CD14-positive monocyte (primary cell): ENCODE results near the gene MAP3K1. TPM values are rescaled to one million over a fixed set of nuclear protein-coding genes. Genes with fewer than 3 reads are reported as not detected.

Source experiments
- DNase-seq, 3 donors: peaks; one replicate each; pipeline ENCODE4 v3.0.0-alpha.2; 2011 to 2022
- H2AFZ ChIP-seq: 2 replicates; pipeline ENCODE4 v1.6.0; 2012; ENCODE audit warnings: mild to moderate bottlenecking, low read depth, low read length, inconsistent platforms; ENCODE audit not compliant: insufficient read depth, poor library complexity, severe bottlenecking
- H3K27ac ChIP-seq, 2 donors: 1 replicate in 1 of 2; 2 replicates in 1 of 2; pipeline ENCODE4 v1.5.1; 2012 to 2013; ENCODE audit warnings: low read length in 2 of 2, control low read depth in 1 of 2, inconsistent platforms in 1 of 2, low read depth in 1 of 2, mild to moderate bottlenecking in 1 of 2
- H3K27me3 ChIP-seq, 2 donors: one replicate each; pipeline versions ENCODE4 v1.6.0 to v1.6.1; 2011 to 2013; ENCODE audit warnings: low read length in 2 of 2; ENCODE audit not compliant: control insufficient read depth in 2 of 2, insufficient read depth in 2 of 2
- H3K36me3 ChIP-seq, 2 donors: replicated peaks in 1 of 2; 1 replicate in 1 of 2; 2 replicates in 1 of 2; pipeline versions ENCODE4 v1.5.1 to v1.6.1; 2012 to 2013; ENCODE audit warnings: low read length in 2 of 2, control low read depth in 1 of 2, inconsistent platforms in 1 of 2, mild to moderate bottlenecking in 1 of 2; ENCODE audit not compliant: insufficient read depth in 2 of 2, control insufficient read depth in 1 of 2
- H3K4me1 ChIP-seq, 2 donors: 1 replicate in 1 of 2; 2 replicates in 1 of 2; pipeline versions ENCODE4 v1.5.1 to v1.6.1; 2012 to 2013; ENCODE audit warnings: low read length in 2 of 2, control low read depth in 1 of 2, inconsistent platforms in 1 of 2, mild to moderate bottlenecking in 1 of 2, moderate library complexity in 1 of 2; ENCODE audit not compliant: insufficient read depth in 2 of 2, control insufficient read depth in 1 of 2
- H3K4me2 ChIP-seq: replicated peaks from 2 replicates; pipeline ENCODE3; 2012; ENCODE audit warnings: low read length, moderate library complexity, mild to moderate bottlenecking; ENCODE audit not compliant: poor library complexity, severe bottlenecking; ENCODE audit errors: extremely low read depth
- H3K4me3 ChIP-seq, 3 experiments: fragments of 200-600 bp in 1 of 3; sonication (generic) in 1 of 3; replicated peaks in 1 of 3; 1 replicate in 2 of 3; 2 replicates in 1 of 3; pipeline ENCODE4 v1.5.1; 2011 to 2013; ENCODE audit warnings: low read length in 3 of 3, mild to moderate bottlenecking in 3 of 3, control low read depth in 2 of 3, low read depth in 2 of 3, inconsistent platforms in 1 of 3, moderate library complexity in 1 of 3
- H3K79me2 ChIP-seq: 2 replicates; pipeline ENCODE4 v1.6.0; 2012; ENCODE audit warnings: mild to moderate bottlenecking, control low read depth, inconsistent platforms, low read length, moderate library complexity; ENCODE audit not compliant: insufficient read depth
- H3K9ac ChIP-seq: 2 replicates; pipeline ENCODE4 v1.6.0; 2017; ENCODE audit warnings: low read length, mild to moderate bottlenecking; ENCODE audit not compliant: insufficient read depth, poor library complexity, severe bottlenecking
- H3K9me3 ChIP-seq, 2 donors: replicated peaks in 1 of 2; 1 replicate in 1 of 2; 2 replicates in 1 of 2; pipeline versions ENCODE4 v1.5.1 to v1.6.1; 2012 to 2013; ENCODE audit warnings: low read length in 2 of 2, control low read depth in 1 of 2; ENCODE audit not compliant: control insufficient read depth in 1 of 2, insufficient read depth in 1 of 2
- H4K20me1 ChIP-seq: 2 replicates; pipeline ENCODE4 v1.6.0; 2012; ENCODE audit warnings: mild to moderate bottlenecking, low read length, control low read depth, moderate library complexity; ENCODE audit not compliant: insufficient read depth
- H3K27ac Mint-ChIP-seq, 7 donors: one replicate each; pipeline ENCODE4 v1.8.0; 2020; ENCODE audit warnings: mild to moderate bottlenecking in 7 of 7, mixed read lengths in 7 of 7, moderate library complexity in 6 of 7, inconsistent platforms in 2 of 7
- H3K27me3 Mint-ChIP-seq, 3 donors: one replicate each; pipeline ENCODE4 v1.8.0; 2021 to 2022; ENCODE audit warnings: low read depth in 3 of 3, mild to moderate bottlenecking in 3 of 3, mixed read lengths in 3 of 3, moderate library complexity in 3 of 3, inconsistent platforms in 1 of 3
- H3K36me3 Mint-ChIP-seq, 2 donors: one replicate each; pipeline ENCODE4 v1.8.0; 2020; ENCODE audit warnings: mixed read lengths in 2 of 2, inconsistent platforms in 1 of 2, mild to moderate bottlenecking in 1 of 2
- H3K4me1 Mint-ChIP-seq: one replicate; pipeline ENCODE4 v1.8.0; 2020; ENCODE audit warnings: mild to moderate bottlenecking, mixed read lengths
- H3K4me3 Mint-ChIP-seq, 2 donors: one replicate each; pipeline ENCODE4 v1.8.0; 2020; ENCODE audit warnings: mild to moderate bottlenecking in 2 of 2, mixed read lengths in 2 of 2, moderate library complexity in 1 of 2
- H3K9me3 Mint-ChIP-seq, 7 donors: one replicate each; pipeline ENCODE4 v1.8.0; 2020 to 2022; ENCODE audit warnings: mixed read lengths in 7 of 7, mild to moderate bottlenecking in 6 of 7, moderate library complexity in 6 of 7, inconsistent platforms in 2 of 7
- CTCF ChIP-seq: fragments of 200-600 bp; IDR thresholded peaks from one replicate; pipeline ENCODE4 v1.8.0; 2022; ENCODE audit warnings: antibody characterized with exemption, mild to moderate bottlenecking
- WGBS: methylation state at CpG from one replicate; pipeline ENCODE4 v1.1.5; 2013; ENCODE audit warnings: missing lambda C conversion rate; ENCODE audit not compliant: insufficient coverage; 5-methylcytosine and 5-hydroxymethylcytosine counted together
- intact Hi-C, 2 donors: fragments of 100-400 bp; cut with micrococcal nuclease; formaldehyde crosslinking; loops; one replicate each; pipeline versions ENCODE4 v1.15.0 to v1.15.1; 2023
- polyA plus RNA-seq, 3 donors: library from polyadenylated mRNA; depleted of rRNA in 1 of 3; unstranded in 2 of 3; stranded (reverse) in 1 of 3; fragments of 300-500 nt in 2 of 3; fragments of >200 nt in 1 of 3; fragmentation: Illumina TruSeq in 2 of 3; gene quantifications; 1 replicate in 2 of 3; 2 replicates in 1 of 3; pipeline ENCODE4 v1.2.3, GENCODE V29; 2012 to 2021

Gene MAP3K1
- polyA plus RNA-seq, 3 donors = 44.7 to 62.1 (median 45.6) TPM

GRCh38 chr5:56934325-56934724 lies 119.0 kb downstream of the MAP3K1 start:
- no peak for TF ChIP-seq CTCF
- H3K79me2 ChIP-seq = no peaks in the 10 kb centered on the region
- peaks cover 72 to 93% of the 10 kb centered on the region in 2 donors for H3K36me3 ChIP-seq
- no peaks in the 10 kb centered on the region for H3K4me1 ChIP-seq
- H3K4me2 ChIP-seq = no peak overlapping the region
- no CpG with 5 or more reads among the region's 1 CpG for WGBS
- H4K20me1 ChIP-seq = no peaks in the 10 kb centered on the region
- Mint-ChIP-seq H3K4me1 (no peaks in the 10 kb centered on the region), H3K27ac (no peak overlapping the region), H3K9me3 (no peaks in the 10 kb centered on the region), H3K36me3 (peaks cover 63 to 76% of the 10 kb centered on the region in 2 donors), H3K4me3 (no peak overlapping the region), H3K27me3 (no peaks in the 10 kb centered on the region)
- H3K27ac ChIP-seq = no peak overlapping the region
- no peaks in the 10 kb centered on the region for H3K27me3 ChIP-seq
- DNase-seq = no peak
- no peak overlapping the region for H3K9ac ChIP-seq
- no peak overlapping the region for H3K4me3 ChIP-seq
- no peaks in the 10 kb centered on the region for H3K9me3 ChIP-seq
- intact Hi-C loops = no loop called here
- no peak overlapping the region for H2AFZ ChIP-seq

- no peaks in the 10 kb centered on the region for H3K27me3 ChIP-seq
- no peaks in the 10 kb centered on the region for H3K4me1 ChIP-seq
- H3K4me1 Mint-ChIP-seq = no peaks in the 10 kb centered on the region
- H4K20me1 ChIP-seq = no peaks in the 10 kb centered on the region
- H3K79me2 ChIP-seq = no peaks in the 10 kb centered on the region
- H3K9ac ChIP-seq = no peak overlapping the region
- H3K27ac Mint-ChIP-seq = no peak overlapping the region
- no peak overlapping the region for H3K27ac ChIP-seq
- no peak overlapping the region for H3K4me3 Mint-ChIP-seq
- peaks cover 0 to 1% (median 0%) of the 10 kb centered on the region in 3 donors for H3K27me3 Mint-ChIP-seq
- 60% methylated on average over 1 of the region's 1 CpG for WGBS
- peaks cover 65 to 99% of the 10 kb centered on the region in 2 donors for H3K36me3 ChIP-seq
- no peak overlapping the region for H3K4me2 ChIP-seq
- no peaks in the 10 kb centered on the region for H3K9me3 Mint-ChIP-seq
- no peaks in the 10 kb centered on the region for H3K9me3 ChIP-seq
- intact Hi-C loops = no loop called here
- TF ChIP-seq CTCF = no peak
- H3K36me3 Mint-ChIP-seq = peaks cover 73 to 83% of the 10 kb centered on the region in 2 donors
- no peak for DNase-seq
- H3K4me3 ChIP-seq = no peak overlapping the region
- H2AFZ ChIP-seq = no peak overlapping the region
Measured at GRCh38 chr5:56938858-56939257, 123.5 kb downstream of the MAP3K1 start.
